ENCODE data around the gene TKT. TPM values are rescaled to one million over a fixed set of nuclear protein-coding genes. Genes with fewer than 3 reads are reported as not detected.

The TKT gene
- total and polyA plus RNA-seq, 2 of the 4 experiments (the other 2 are of a cell fraction), result 280 to 349 TPM

DNA sequence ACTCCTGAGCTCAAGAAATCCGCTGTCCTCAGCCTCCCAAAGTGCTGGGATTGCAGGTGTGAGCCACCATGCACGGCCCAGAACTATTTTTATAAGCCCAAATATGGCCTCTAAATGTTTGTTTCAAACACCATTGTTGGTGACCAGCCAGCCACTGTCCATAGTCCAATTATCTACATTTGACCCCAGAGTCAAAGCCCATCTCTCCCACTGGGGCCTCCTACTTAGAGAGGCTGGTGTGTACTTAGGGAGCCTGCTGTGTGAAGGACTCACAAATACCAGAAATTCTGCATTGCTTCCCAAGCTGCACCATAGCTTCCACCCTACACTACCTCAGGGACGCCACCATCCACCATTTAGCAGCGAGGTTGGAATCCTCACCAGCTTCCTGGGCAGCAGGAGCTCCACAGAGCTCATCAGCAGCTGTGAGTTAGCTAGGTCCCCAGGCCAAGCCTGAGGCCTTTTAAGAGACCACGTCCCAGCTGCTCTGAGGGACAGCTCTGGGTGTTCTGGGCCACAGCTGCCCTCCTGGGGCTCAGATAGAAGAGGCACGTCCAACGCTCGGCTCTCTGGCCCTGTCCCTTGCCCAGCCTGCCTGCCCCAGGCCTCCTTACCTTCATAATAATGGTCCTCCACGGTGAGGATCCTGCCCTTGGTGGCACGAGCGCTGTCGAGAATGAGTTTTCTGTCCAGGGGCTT lies 29.5 kb downstream of the TKT start:
- BruUV-seq (replicated peaks), result no TSS peak
- 90% methylated on average over 6 of the region's 12 CpGs; no CpG with 5 or more reads in 1 of the 2 experiments for WGBS, 2 experiments (ENCODE audit: extremely low coverage in 2 of 2, insufficient read length in 1 of 2)
- no peak overlapping the region for H2AFZ ChIP-seq (replicated peaks; ENCODE audit: low read length, poor library complexity)
- H3K18ac ChIP-seq (ENCODE audit: low read depth, low read length), result no peak overlapping the region
- DNase-seq (no peak), ATAC-seq (ENCODE audit: low read depth) (no peak)
- H3K9me3 ChIP-seq (ENCODE audit: control insufficient read depth, insufficient read depth, low read length), result no peaks in the 10 kb centered on the region
- no peak overlapping the region for H3K14ac ChIP-seq (replicated peaks; ENCODE audit: low read depth, low read length)
- H2BK5ac ChIP-seq (ENCODE audit: low read depth, low read length, poor library complexity, severe bottlenecking), result no peak overlapping the region
- H3K36me3 ChIP-seq (ENCODE audit: control insufficient read depth, insufficient read depth, low read length), result peaks cover 88% of the 10 kb centered on the region
- H3K79me1 ChIP-seq (ENCODE audit: low read depth in 1 of 2, low read length in 2 of 2), result peaks cover 13 to 30% of the 10 kb centered on the region in 2 experiments
- H3K4me2 ChIP-seq (ENCODE audit: low read depth, low read length), result no peak overlapping the region
- no peak overlapping the region for H2BK120ac ChIP-seq (ENCODE audit: low read depth, low read length)
- intact Hi-C loops (cut with micrococcal nuclease), result no loop called here
- in situ Hi-C loops (cut with MboI; ENCODE audit: low sequenced_read_pairs), result no loop called here
- no peaks in the 10 kb centered on the region for H3K27me3 ChIP-seq (ENCODE audit: control insufficient read depth, insufficient read depth, low read length)
- no peak overlapping the region for H2AK5ac ChIP-seq (ENCODE audit: low read depth, low read length)
- ChIA-PET POLR2A (ENCODE audit: unreplicated experiment) (no interaction called here), CTCF (no interaction called here)
- H4K91ac ChIP-seq (ENCODE audit: insufficient read depth, low read depth, low read length), result no peak overlapping the region
- no peaks in the 10 kb centered on the region for H3K4me1 ChIP-seq (ENCODE audit: control insufficient read depth, insufficient read depth, low read length)
- no peak overlapping the region for H4K5ac ChIP-seq (ENCODE audit: low read depth, low read length)
- TF ChIP-seq NFE2L2 (IDR thresholded peaks at IDR 0.05; ENCODE audit: low read depth, low read length) (no peak), FOS (IDR thresholded peaks at IDR 0.05; ENCODE audit: low read depth, low read length) (no peak), CEBPB (IDR thresholded peaks at IDR 0.05; ENCODE audit: low read depth, low read length) (no peak), RFX5 (IDR thresholded peaks at IDR 0.05; ENCODE audit: low read depth, low read length) (no peak)
- dilution Hi-C loops (cut with HindIII; ENCODE audit: low sequenced_read_pairs, unreplicated experiment), result no loop called here
- H2BK20ac ChIP-seq (ENCODE audit: low read depth, low read length), result no peak overlapping the region
- H3K56ac ChIP-seq (ENCODE audit: extremely low read depth, insufficient read depth, low read length), result no peak overlapping the region
- no peak overlapping the region for H4K8ac ChIP-seq (ENCODE audit: low read depth in 2 of 2, low read length in 2 of 2)
- H3K23ac ChIP-seq (ENCODE audit: low read depth, low read length), result no peak overlapping the region
- no peak overlapping the region for H2BK15ac ChIP-seq (ENCODE audit: low read depth, low read length)
- H3K27ac ChIP-seq (ENCODE audit: insufficient read depth, low read length), result no peak overlapping the region
- H2AK9ac ChIP-seq (replicated peaks; ENCODE audit: low read depth, low read length, poor library complexity), result no peak overlapping the region
- H4K20me1 ChIP-seq (ENCODE audit: insufficient read depth, low read length), result peaks cover 14% of the 10 kb centered on the region
- H3K9me1 ChIP-seq (ENCODE audit: insufficient read depth, low read length), result 0 out of 2 replicates have a peak, but pooled peaks cover 4% of the 10 kb centered on the region
- H3K4me3 ChIP-seq (ENCODE audit: insufficient read depth, low read depth, low read length), result no peak overlapping the region
- no peak overlapping the region for H3K4ac ChIP-seq (ENCODE audit: low read depth, low read length)
- H3K9ac ChIP-seq (ENCODE audit: low read depth, low read length), result no peak overlapping the region

All from IMR-90 (cell line).